ENCODE results near the gene KRTAP12-3.
"Not testable (repeated sequence)": the region's sequence is repeated elsewhere in the genome, so short reads cannot be mapped to it uniquely, and the experiment has no call there.

KRTAP12-3 gene

GRCh38 chr21:44686843-44687561, 29.3 kb downstream of the KRTAP12-3 start:
- no peak for DNase-seq

GRCh38 chr21:44687671-44688070, 29.9 kb downstream of the KRTAP12-3 start:
- no peak for DNase-seq

GRCh38 chr21:44689740-44690139, 32.0 kb downstream of the KRTAP12-3 start:
- not testable (repeated sequence) for DNase-seq

GRCh38 chr21:44691686-44692085, 34.0 kb downstream of the KRTAP12-3 start:
- DNase-seq: no peak

- DNase-seq: no peak
These were observed 35.2 kb downstream of the KRTAP12-3 start for GRCh38 chr21:44692798-44693512.

- DNase-seq: no peak
These were observed 37.0 kb downstream of the KRTAP12-3 start for GRCh38 chr21:44694776-44695175.

- DNase-seq: no peak
These were observed 37.5 kb downstream of the KRTAP12-3 start for GRCh38 chr21:44695184-44695583.

- DNase-seq: no peak
These were observed 37.9 kb downstream of the KRTAP12-3 start for GRCh38 chr21:44695641-44696040.

- no peak for DNase-seq
These were observed 38.8 kb downstream of the KRTAP12-3 start for GRCh38 chr21:44696572-44696971.

- DNase-seq: not testable (repeated sequence)
These were observed 39.6 kb downstream of the KRTAP12-3 start, which contains the start of gene KRTAP10-12 for GRCh38 chr21:44697172-44697810. Gene KRTAP10-12 (plus strand): TSS chr21:44697172. CDS start chr21:44697202, 30 bp downstream.

- DNase-seq: no peak
These were observed 40.3 kb downstream of the KRTAP12-3 start for GRCh38 chr21:44697811-44698734.

- no peak for DNase-seq
These were observed 41.8 kb downstream of the KRTAP12-3 start for GRCh38 chr21:44699502-44700001.

- no peak for DNase-seq
These were observed 42.6 kb downstream of the KRTAP12-3 start for GRCh38 chr21:44700101-44701022.

- no peak for DNase-seq
These were observed 43.3 kb downstream of the KRTAP12-3 start for GRCh38 chr21:44701023-44701400.

- DNase-seq: no peak
These were observed 43.8 kb downstream of the KRTAP12-3 start for GRCh38 chr21:44701541-44701940.

- no peak for DNase-seq
These were observed 44.6 kb downstream of the KRTAP12-3 start for GRCh38 chr21:44702111-44702972.

GRCh38 chr21:44702973-44703730, 45.4 kb downstream of the KRTAP12-3 start:
- peak; percentile 10 for DNase-seq

- no peak for DNase-seq
These were observed 46.3 kb downstream of the KRTAP12-3 start for GRCh38 chr21:44703731-44704635.

Data from NCI-H2029 treated with DMSO at 0.1 percent for 48 hours (cell line).